IMR-90 (cell line): ENCODE measurements around the gene MMP25. TPM values are rescaled to one million over a fixed set of nuclear protein-coding genes. Genes with fewer than 3 reads are reported as not detected.

Experiments
- ATAC-seq: fragments of 200-7000 bp; cut with Tn5 transposase; 2 replicates; pipeline ENCODE4 v1.9.1; 2020; ENCODE audit warnings: low read depth, mild to moderate bottlenecking, moderate library complexity
- BruUV-seq: library from RNA; stranded (reverse); fragments of 400-500 nt; replicated peaks from 2 replicates; lab custom pipeline; 2021; lab: Mats Ljungman, UMichigan
- CTCF ChIA-PET: fragments of 300-600 bp; formaldehyde crosslinking; extraction: SDS; loops from one replicate; lab custom pipeline; 2021; ENCODE audit warnings: antibody characterized with exemption; lab: Yijun Ruan, JAX
- POLR2A ChIA-PET: fragments of 300-600 bp; sonication (Branson Sonifier 250); formaldehyde crosslinking; loops from one replicate; lab custom pipeline; 2022; ENCODE audit warnings: antibody characterized with exemption; ENCODE audit not compliant: unreplicated experiment; lab: Charles Lee
- DNase-seq: peaks from one replicate; pipeline ENCODE4 v3.0.0; 2013
- H2AFZ ChIP-seq: replicated peaks from 2 replicates; pipeline ENCODE3; 2013; ENCODE audit warnings: low read length, mild to moderate bottlenecking; ENCODE audit not compliant: poor library complexity
- H2AK5ac ChIP-seq: 2 replicates; pipeline ENCODE4 v1.6.1; 2013; ENCODE audit warnings: low read depth, low read length, inconsistent platforms
- H2AK9ac ChIP-seq: replicated peaks from 2 replicates; pipeline ENCODE3; 2013; ENCODE audit warnings: mild to moderate bottlenecking, low read depth, low read length, moderate library complexity; ENCODE audit not compliant: poor library complexity
- H2BK120ac ChIP-seq: 2 replicates; pipeline ENCODE4 v1.6.1; 2013; ENCODE audit warnings: low read depth, low read length, inconsistent platforms
- H2BK15ac ChIP-seq: 3 replicates; pipeline ENCODE4 v1.6.1; 2013; ENCODE audit warnings: low read depth, low read length, inconsistent platforms
- H2BK20ac ChIP-seq: 2 replicates; pipeline ENCODE4 v1.6.1; 2013; ENCODE audit warnings: low read depth, mild to moderate bottlenecking, inconsistent platforms, low read length, moderate library complexity
- H2BK5ac ChIP-seq: 2 replicates; pipeline ENCODE4 v1.6.1; 2013; ENCODE audit warnings: mild to moderate bottlenecking, low read depth, low read length, inconsistent platforms; ENCODE audit not compliant: poor library complexity, severe bottlenecking
- H3K14ac ChIP-seq: replicated peaks from 2 replicates; pipeline ENCODE4 v1.6.1; 2013; ENCODE audit warnings: low read depth, low read length, inconsistent platforms
- H3K18ac ChIP-seq: 2 replicates; pipeline ENCODE4 v1.6.1; 2013; ENCODE audit warnings: low read depth, low read length, control low read depth
- H3K23ac ChIP-seq: 2 replicates; pipeline ENCODE4 v1.6.1; 2013; ENCODE audit warnings: low read depth, low read length, inconsistent platforms
- H3K27ac ChIP-seq: 2 replicates; pipeline ENCODE4 v1.5.1; 2013; ENCODE audit warnings: mild to moderate bottlenecking, control low read depth, low read length; ENCODE audit not compliant: insufficient read depth
- H3K27me3 ChIP-seq: 2 replicates; pipeline ENCODE4 v1.6.1; 2013; ENCODE audit warnings: low read length; ENCODE audit not compliant: control insufficient read depth, insufficient read depth
- H3K36me3 ChIP-seq: 2 replicates; pipeline ENCODE4 v1.6.1; 2013; ENCODE audit warnings: low read length, mixed read lengths; ENCODE audit not compliant: control insufficient read depth, insufficient read depth
- H3K4ac ChIP-seq: 2 replicates; pipeline ENCODE4 v1.6.1; 2013; ENCODE audit warnings: low read depth, low read length, inconsistent platforms
- H3K4me1 ChIP-seq: 2 replicates; pipeline ENCODE4 v1.6.1; 2013; ENCODE audit warnings: low read length, mixed read lengths; ENCODE audit not compliant: control insufficient read depth, insufficient read depth
- H3K4me2 ChIP-seq: 2 replicates; pipeline ENCODE4 v1.6.1; 2013; ENCODE audit warnings: low read depth, mild to moderate bottlenecking, control low read depth, low read length, moderate library complexity
- H3K4me3 ChIP-seq: 2 replicates; pipeline ENCODE4 v1.5.1; 2013; ENCODE audit warnings: low read depth, mild to moderate bottlenecking, control low read depth, low read length, moderate library complexity; ENCODE audit not compliant: insufficient read depth
- H3K56ac ChIP-seq: 2 replicates; pipeline ENCODE4 v1.6.1; 2013; ENCODE audit warnings: low read length, inconsistent platforms; ENCODE audit not compliant: insufficient read depth; ENCODE audit errors: extremely low read depth
- H3K79me1 ChIP-seq, 2 experiments: 2 replicates each; pipeline ENCODE4 v1.6.1; 2013; ENCODE audit warnings: low read length in 2 of 2, inconsistent platforms in 1 of 2, low read depth in 1 of 2
- H3K9ac ChIP-seq: 2 replicates; pipeline ENCODE4 v1.6.1; 2013; ENCODE audit warnings: low read depth, low read length, control low read depth
- H3K9me1 ChIP-seq: 2 replicates; pipeline ENCODE4 v1.6.1; 2013; ENCODE audit warnings: low read length, inconsistent platforms; ENCODE audit not compliant: insufficient read depth
- H3K9me3 ChIP-seq: 2 replicates; pipeline ENCODE4 v1.6.1; 2013; ENCODE audit warnings: low read length; ENCODE audit not compliant: control insufficient read depth, insufficient read depth
- H4K20me1 ChIP-seq: 2 replicates; pipeline ENCODE4 v1.6.1; 2013; ENCODE audit warnings: low read length, inconsistent platforms; ENCODE audit not compliant: insufficient read depth
- H4K5ac ChIP-seq: 2 replicates; pipeline ENCODE4 v1.6.1; 2013; ENCODE audit warnings: mild to moderate bottlenecking, low read depth, low read length, control low read depth
- H4K8ac ChIP-seq, 2 experiments: 2 replicates each; pipeline ENCODE4 v1.6.1; 2013; ENCODE audit warnings: low read depth in 2 of 2, low read length in 2 of 2, control low read depth in 1 of 2, inconsistent platforms in 1 of 2
- H4K91ac ChIP-seq: 2 replicates; pipeline ENCODE4 v1.6.1; 2013; ENCODE audit warnings: low read depth, low read length, inconsistent platforms; ENCODE audit not compliant: insufficient read depth
- BHLHE40 ChIP-seq: fragments of 150-350 bp; IDR thresholded peaks from 2 replicates; pipeline ENCODE4 v1.6.1; 2016; ENCODE audit warnings: mild to moderate bottlenecking, low read depth, low read length
- CEBPB ChIP-seq: IDR thresholded peaks from 2 replicates; pipeline ENCODE4 v1.6.1; 2012; ENCODE audit warnings: low read depth, low read length, improper control_type of control experiment
- CHD1 ChIP-seq: IDR thresholded peaks from 2 replicates; pipeline ENCODE4 v1.6.1; 2012; ENCODE audit warnings: low read depth, low read length, improper control_type of control experiment
- CTCF ChIP-seq: conservative IDR thresholded peaks from 2 replicates; pipeline ENCODE4 v1.5.1; 2012; ENCODE audit warnings: mild to moderate bottlenecking, low read depth, low read length, improper control_type of control experiment
- ELK1 ChIP-seq: fragments of 150-350 bp; IDR thresholded peaks from 2 replicates; pipeline ENCODE4 v1.6.1; 2016; ENCODE audit warnings: low read depth, mild to moderate bottlenecking, low read length, moderate library complexity, borderline replicate concordance
- FOS ChIP-seq: fragments of 150-350 bp; IDR thresholded peaks from 2 replicates; pipeline ENCODE4 v1.6.1; 2016; ENCODE audit warnings: low read depth, low read length
- MAFK ChIP-seq: IDR thresholded peaks from 2 replicates; pipeline ENCODE4 v1.6.1; 2012; ENCODE audit warnings: low read depth, low read length, improper control_type of control experiment
- MAZ ChIP-seq: IDR thresholded peaks from 2 replicates; pipeline ENCODE4 v1.6.1; 2012; ENCODE audit warnings: low read depth, mild to moderate bottlenecking, low read length, improper control_type of control experiment, moderate library complexity, borderline replicate concordance
- MXI1 ChIP-seq: IDR thresholded peaks from 2 replicates; pipeline ENCODE4 v1.6.1; 2012; ENCODE audit warnings: low read depth, mild to moderate bottlenecking, low read length, moderate library complexity, borderline replicate concordance
- NFE2L2 ChIP-seq: fragments of 150-350 bp; IDR thresholded peaks from 2 replicates; pipeline ENCODE4 v1.6.1; 2016; ENCODE audit warnings: low read depth, mild to moderate bottlenecking, low read length
- POLR2A ChIP-seq: IDR thresholded peaks from 2 replicates; pipeline ENCODE4 v1.6.1; 2012; ENCODE audit warnings: mild to moderate bottlenecking, low read depth, low read length
- RAD21 ChIP-seq: IDR thresholded peaks from 2 replicates; pipeline ENCODE4 v1.6.1; 2012; ENCODE audit warnings: low read length, improper control_type of control experiment
- RCOR1 ChIP-seq: IDR thresholded peaks from 2 replicates; pipeline ENCODE4 v1.6.1; 2012; ENCODE audit warnings: mild to moderate bottlenecking, low read length, improper control_type of control experiment; ENCODE audit not compliant: insufficient replicate concordance
- RFX5 ChIP-seq: IDR thresholded peaks from 2 replicates; pipeline ENCODE4 v1.8.0; 2012; ENCODE audit warnings: low read depth, mild to moderate bottlenecking, low read length, moderate library complexity
- SMC3 ChIP-seq: fragments of 150-350 bp; IDR thresholded peaks from 2 replicates; pipeline ENCODE4 v1.6.1; 2016; ENCODE audit warnings: low read depth, mild to moderate bottlenecking, antibody characterized with exemption, low read length, moderate library complexity
- USF2 ChIP-seq: fragments of 150-350 bp; IDR thresholded peaks from 2 replicates; pipeline ENCODE4 v1.6.1; 2017; ENCODE audit warnings: mild to moderate bottlenecking, antibody characterized with exemption, low read length, low read depth
- WGBS, 2 experiments: methylation state at CpG; one replicate each; pipeline versions ENCODE4 v1.1.5 to v1.1.7; 2013; ENCODE audit warnings: missing lambda C conversion rate in 2 of 2; ENCODE audit not compliant: insufficient read length in 1 of 2; ENCODE audit errors: extremely low coverage in 2 of 2; 5-methylcytosine and 5-hydroxymethylcytosine counted together
- dilution Hi-C: fragments of 300-500 bp; cut with HindIII; formaldehyde crosslinking; loops from one replicate; pipeline ENCODE4 v1.14.3; 2018; ENCODE audit warnings: low sequenced_read_pairs; ENCODE audit not compliant: unreplicated experiment
- in situ Hi-C: fragments of 300-500 bp; cut with MboI; formaldehyde crosslinking; loops from 3 replicates; pipeline ENCODE4 v1.14.3; 2019; ENCODE audit warnings: low sequenced_read_pairs, inconsistent platforms, mixed read lengths
- intact Hi-C: fragments of 100-400 bp; cut with micrococcal nuclease; formaldehyde crosslinking; loops from 2 replicates; pipeline ENCODE4 v1.10.0; 2022
- polyA plus RNA-seq, 3 experiments: library from polyadenylated mRNA; depleted of rRNA; stranded (reverse); fragments of >200 nt; gene quantifications; 2 replicates each; pipeline ENCODE4 v1.2.3, GENCODE V29; 2012; ENCODE audit warnings: low replicate concordance in 1 of 3
- total RNA-seq: library from RNA; depleted of rRNA; stranded (reverse); fragments of >200 nt; gene quantifications from 2 replicates; pipeline ENCODE4 v1.2.3, GENCODE V29; 2012

Gene MMP25
- total and polyA plus RNA-seq, 2 of the 4 experiments (the other 2 are of a cell fraction): 0.07 TPM; not detected in 1

GRCh38 chr16:3062553-3062952, 16.2 kb downstream of the MMP25 start:
- H4K91ac ChIP-seq: no peak overlapping the region
- H2AFZ ChIP-seq: no peak overlapping the region
- no peak overlapping the region for H3K27ac ChIP-seq
- H3K18ac ChIP-seq: no peak overlapping the region
- dilution Hi-C loops (no loop called here), in situ Hi-C loops (loop anchor here (5.0 kb wide), 1 partner anchor 40 kb away; no protein-coding TSS in a partner anchor), intact Hi-C loops (no loop called here)
- no peaks in the 10 kb centered on the region for H3K36me3 ChIP-seq
- no peak overlapping the region for H2BK20ac ChIP-seq
- H3K4me2 ChIP-seq: no peak overlapping the region
- H4K8ac ChIP-seq: no peak overlapping the region
- H3K9me1 ChIP-seq: peaks cover 24% of the 10 kb centered on the region
- no peak overlapping the region for H3K4ac ChIP-seq
- peaks cover 17% of the 10 kb centered on the region for H3K4me1 ChIP-seq
- no peak overlapping the region for H3K4me3 ChIP-seq
- CTCF ChIA-PET: no interaction called here
- no peak overlapping the region for H2BK15ac ChIP-seq
- no peak overlapping the region for H2AK9ac ChIP-seq
- WGBS, 2 experiments: 50% methylated on average over 2 of the region's 6 CpGs; no CpG with 5 or more reads in 1 of the 2 experiments
- no peaks in the 10 kb centered on the region; the same call in 1 of the 2 replicates for H3K27me3 ChIP-seq
- H3K56ac ChIP-seq: no peak overlapping the region
- no peak overlapping the region for H3K23ac ChIP-seq
- H2AK5ac ChIP-seq: no peak overlapping the region
- no peak for DNase-seq
- H4K5ac ChIP-seq: no peak overlapping the region
- ATAC-seq: no peak
- H2BK120ac ChIP-seq: no peak overlapping the region
- H3K14ac ChIP-seq: no peak overlapping the region
- POLR2A ChIA-PET: no interaction called here
- TF ChIP-seq ELK1 (no peak), CHD1 (no peak), BHLHE40 (no peak), SMC3 (no peak), RCOR1 (no peak), MXI1 (no peak), NFE2L2 (no peak), RAD21 (no peak), MAFK (no peak), MAZ (no peak), FOS (no peak), POLR2A (no peak), USF2 (no peak), CTCF (no peak), CEBPB (no peak), RFX5 (no peak)
- no peak overlapping the region for H3K9ac ChIP-seq
- H3K79me1 ChIP-seq: peaks cover 6 to 33% of the 10 kb centered on the region in 2 experiments; a peak in 2 of 4 replicates
- H2BK5ac ChIP-seq: no peak overlapping the region
- no peaks in the 10 kb centered on the region for H4K20me1 ChIP-seq
- no peaks in the 10 kb centered on the region for H3K9me3 ChIP-seq
- no TSS peak for BruUV-seq
